Activated CD4-positive, alpha-beta T cell treated with anti-CD3 and anti-CD28 coated beads, Interleukin-2, amount 50 U/mL, for 16 hours (primary cell): ENCODE data around the gene OSBPL8.

ENCODE experiments used
- DNase-seq: peaks from one replicate; pipeline ENCODE4 v3.0.0-alpha.2; 2020

Gene OSBPL8

GRCh38 chr12:76559400-76560085 is at the start of gene OSBPL8:
TSS of gene OSBPL8 (minus strand) at chr12:76559771. CDS start at chr12:76487551, 72,220 bp downstream.
- peak; percentile 95 for DNase-seq

- DNase-seq = no peak
These were observed 48.5 kb upstream of the OSBPL8 start for GRCh38 chr12:76608070-76608469.

- no peak for DNase-seq
These were observed 35.5 kb upstream of the OSBPL8 start for GRCh38 chr12:76595056-76595455.

GRCh38 chr12:76591476-76591875 is 31.9 kb upstream of the OSBPL8 start:
- DNase-seq = no peak

GRCh38 chr12:76590131-76590530 is 30.6 kb upstream of the OSBPL8 start:
- no peak for DNase-seq

- DNase-seq = peak; percentile 55
These were observed 29.5 kb upstream of the OSBPL8 start for GRCh38 chr12:76588881-76589565.

- no peak for DNase-seq
These were observed 28.0 kb upstream of the OSBPL8 start for GRCh38 chr12:76587428-76588178.

- peak; percentile 46 for DNase-seq
These were observed 27.3 kb upstream of the OSBPL8 start for GRCh38 chr12:76586764-76587395.

- no peak for DNase-seq
These were observed 23.7 kb upstream of the OSBPL8 start for GRCh38 chr12:76583301-76583700.

- no peak for DNase-seq
These were observed 14.3 kb upstream of the OSBPL8 start for GRCh38 chr12:76573840-76574373.

GRCh38 chr12:76571256-76571655 is 11.7 kb upstream of the OSBPL8 start:
- DNase-seq = no peak

GRCh38 chr12:76569685-76570604 is 10.4 kb upstream of the OSBPL8 start:
- DNase-seq = no peak

- DNase-seq = no peak
These were observed 9.4 kb upstream of the OSBPL8 start for GRCh38 chr12:76568888-76569551.

GRCh38 chr12:76568130-76568529 is 8.6 kb upstream of the OSBPL8 start:
- DNase-seq = no peak

- no peak for DNase-seq
These were observed 3.5 kb upstream of the OSBPL8 start for GRCh38 chr12:76563061-76563460.

- no peak for DNase-seq
These were observed 2.6 kb upstream of the OSBPL8 start for GRCh38 chr12:76562130-76562529.

GRCh38 chr12:76560086-76560491 is 518 bp upstream of the OSBPL8 start:
- DNase-seq = no peak

- peak; percentile 79 for DNase-seq
These were observed 729 bp downstream of the OSBPL8 start for GRCh38 chr12:76558684-76559399.

- no peak for DNase-seq
These were observed 3.2 kb downstream of the OSBPL8 start for GRCh38 chr12:76556368-76556767.

GRCh38 chr12:76555797-76556196 is 3.8 kb downstream of the OSBPL8 start:
- no peak for DNase-seq
